ENCODE results near the gene ADO.

DNA sequence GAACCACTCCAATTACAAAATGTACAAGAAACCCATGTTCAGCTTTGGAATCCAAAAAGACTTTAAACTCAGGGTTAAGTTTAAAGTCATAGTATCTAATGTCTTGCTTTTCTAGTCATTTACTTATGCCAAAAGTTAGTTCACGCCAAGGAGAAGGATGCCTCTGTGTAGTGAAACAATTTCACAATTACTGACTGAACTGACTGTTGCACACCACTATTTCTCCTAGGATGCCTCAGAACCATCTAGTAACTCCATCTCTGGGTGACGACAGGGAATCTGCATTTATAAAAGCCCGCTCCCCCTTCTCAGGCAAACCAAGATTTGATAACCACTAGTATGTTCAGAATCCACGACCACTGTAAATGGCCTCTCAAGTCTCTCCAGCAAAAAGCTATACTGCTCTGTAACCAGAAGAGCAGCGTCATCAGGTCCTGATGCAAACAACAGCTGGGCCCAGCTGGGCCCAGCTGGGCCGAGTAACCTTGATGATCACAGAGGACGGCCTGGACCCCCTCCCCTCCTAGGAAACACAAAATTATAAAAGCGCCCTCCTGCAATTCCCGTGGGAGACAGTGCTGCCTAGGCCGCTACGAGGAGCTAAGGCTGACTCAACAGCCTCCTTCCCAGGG lies 680 bp upstream of the ADO start:
- TF ChIP-seq, protein P1, sequence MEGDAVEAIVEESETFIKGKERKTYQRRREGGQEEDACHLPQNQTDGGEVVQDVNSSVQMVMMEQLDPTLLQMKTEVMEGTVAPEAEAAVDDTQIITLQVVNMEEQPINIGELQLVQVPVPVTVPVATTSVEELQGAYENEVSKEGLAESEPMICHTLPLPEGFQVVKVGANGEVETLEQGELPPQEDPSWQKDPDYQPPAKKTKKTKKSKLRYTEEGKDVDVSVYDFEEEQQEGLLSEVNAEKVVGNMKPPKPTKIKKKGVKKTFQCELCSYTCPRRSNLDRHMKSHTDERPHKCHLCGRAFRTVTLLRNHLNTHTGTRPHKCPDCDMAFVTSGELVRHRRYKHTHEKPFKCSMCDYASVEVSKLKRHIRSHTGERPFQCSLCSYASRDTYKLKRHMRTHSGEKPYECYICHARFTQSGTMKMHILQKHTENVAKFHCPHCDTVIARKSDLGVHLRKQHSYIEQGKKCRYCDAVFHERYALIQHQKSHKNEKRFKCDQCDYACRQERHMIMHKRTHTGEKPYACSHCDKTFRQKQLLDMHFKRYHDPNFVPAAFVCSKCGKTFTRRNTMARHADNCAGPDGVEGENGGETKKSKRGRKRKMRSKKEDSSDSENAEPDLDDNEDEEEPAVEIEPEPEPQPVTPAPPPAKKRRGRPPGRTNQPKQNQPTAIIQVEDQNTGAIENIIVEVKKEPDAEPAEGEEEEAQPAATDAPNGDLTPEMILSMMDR (IDR thresholded peaks at IDR 0.05): no peak
- TF ChIP-seq POLR2A (IDR thresholded peaks at IDR 0.05): no peak
- no peak for TF ChIP-seq POLR2AphosphoS5 (IDR thresholded peaks at IDR 0.05)
- no peak for TF ChIP-seq EP300 (IDR thresholded peaks at IDR 0.05; ENCODE audit: low read depth)

Measured in transverse colon (tissue), 4 donors.